22Rv1 (cell line): Measurements from ENCODE around the gene CNTN3.

Source experiments
- H3K27ac ChIP-seq: fragments of 450-650 bp; 2 replicates; pipeline ENCODE4 v1.5.1; 2017
- CTCF ChIP-seq: fragments of 450-650 bp; IDR thresholded peaks from 2 replicates; pipeline ENCODE4 v1.5.1; 2017; ENCODE audit warnings: mild to moderate bottlenecking
- ZFX ChIP-seq: fragments of 450-650 bp; IDR thresholded peaks from 2 replicates; pipeline ENCODE4 v1.6.1; 2017; ENCODE audit warnings: antibody characterized with exemption, borderline replicate concordance

CNTN3 gene

GRCh38 chr3:74643636-74644035 is 29.2 kb upstream of the CNTN3 start:
- H3K27ac ChIP-seq, result no peak overlapping the region
- TF ChIP-seq CTCF, result no peak
- TF ChIP-seq ZFX, result no peak

GRCh38 chr3:74642876-74643275 is 28.4 kb upstream of the CNTN3 start:
- no peak overlapping the region for H3K27ac ChIP-seq
- TF ChIP-seq ZFX (no peak), CTCF (no peak)

GRCh38 chr3:74640211-74640610 is 25.8 kb upstream of the CNTN3 start:
- H3K27ac ChIP-seq, result no peak overlapping the region

GRCh38 chr3:74639681-74640080 is 25.2 kb upstream of the CNTN3 start:
- H3K27ac ChIP-seq, result no peak overlapping the region
- TF ChIP-seq ZFX (no peak), CTCF (no peak)

More at GRCh38 chr3:74640211-74640610, 25.8 kb upstream of the CNTN3 start:
- no peak for TF ChIP-seq CTCF
- TF ChIP-seq ZFX, result no peak

GRCh38 chr3:74636981-74637380 is 22.5 kb upstream of the CNTN3 start:
- TF ChIP-seq CTCF (no peak), ZFX (no peak)
- H3K27ac ChIP-seq, result no peak overlapping the region

GRCh38 chr3:74633021-74633420 is 18.6 kb upstream of the CNTN3 start:
- TF ChIP-seq CTCF, result no peak
- no peak for TF ChIP-seq ZFX
- no peak overlapping the region for H3K27ac ChIP-seq

- TF ChIP-seq CTCF (no peak), ZFX (no peak)
- H3K27ac ChIP-seq, result no peak overlapping the region
These were observed 17.1 kb upstream of the CNTN3 start for GRCh38 chr3:74631351-74632140.
